ENCODE data around the gene CCKAR.
A peak's percentile ranks its signal among the peaks of the same experiment; 100 is the strongest.

CCKAR gene

GRCh38 chr4:26485684-26486083 is 4.6 kb downstream of the CCKAR start:
- Histone ChIP-seq H3K27ac (ENCODE audit: low read depth, low read length) (no peak overlapping the region), H3K9ac (ENCODE audit: low read length) (no peak overlapping the region), H3K4me1 (ENCODE audit: insufficient read depth, low read length) (peaks cover 37% of the 10 kb centered on the region), H3K4me3 (ENCODE audit: low read depth in 1 of 2, low read length in 2 of 2) (no peak overlapping the region), H3K36me3 (ENCODE audit: insufficient read depth, low read length) (no peaks in the 10 kb centered on the region), H3K27me3 (ENCODE audit: control insufficient read depth in 1 of 2, insufficient read depth in 2 of 2, low read length in 2 of 2) (no peaks in the 10 kb centered on the region), H3K9me3 (ENCODE audit: low read length) (no peaks in the 10 kb centered on the region)

GRCh38 chr4:26484516-26484915 is 5.8 kb downstream of the CCKAR start:
- H3K9me3 ChIP-seq (ENCODE audit: low read length): no peaks in the 10 kb centered on the region

GRCh38 chr4:26484032-26484515 is 6.2 kb downstream of the CCKAR start:
- Histone ChIP-seq H3K27ac (ENCODE audit: low read depth, low read length) (peak overlapping the region; percentile 89), H3K27me3 (ENCODE audit: control insufficient read depth in 1 of 2, insufficient read depth in 2 of 2, low read length in 2 of 2) (no peaks in the 10 kb centered on the region), H3K4me3 (ENCODE audit: low read depth in 1 of 2, low read length in 2 of 2) (no peak overlapping the region), H3K4me1 (ENCODE audit: insufficient read depth, low read length) (peaks cover 42% of the 10 kb centered on the region), H3K9me3 (ENCODE audit: low read length) (no peaks in the 10 kb centered on the region), H3K9ac (ENCODE audit: low read length) (no peak overlapping the region), H3K36me3 (ENCODE audit: insufficient read depth, low read length) (no peaks in the 10 kb centered on the region)

More at GRCh38 chr4:26484516-26484915, 5.8 kb downstream of the CCKAR start:
- Histone ChIP-seq H3K4me1 (ENCODE audit: insufficient read depth, low read length) (peaks cover 37% of the 10 kb centered on the region), H3K4me3 (ENCODE audit: low read depth in 1 of 2, low read length in 2 of 2) (no peak overlapping the region), H3K27me3 (ENCODE audit: control insufficient read depth in 1 of 2, insufficient read depth in 2 of 2, low read length in 2 of 2) (no peaks in the 10 kb centered on the region), H3K27ac (ENCODE audit: low read depth, low read length) (peak overlapping the region; percentile 89), H3K9ac (ENCODE audit: low read length) (no peak overlapping the region), H3K36me3 (ENCODE audit: insufficient read depth, low read length) (no peaks in the 10 kb centered on the region)

- Histone ChIP-seq H3K27me3 (ENCODE audit: control insufficient read depth in 1 of 2, insufficient read depth in 2 of 2, low read length in 2 of 2) (no peaks in the 10 kb centered on the region), H3K9ac (ENCODE audit: low read length) (no peak overlapping the region), H3K4me3 (ENCODE audit: low read depth in 1 of 2, low read length in 2 of 2) (peak overlapping the region in 1 of 2 donors; percentile 32), H3K27ac (ENCODE audit: low read depth, low read length) (peak overlapping the region; percentile 89), H3K9me3 (ENCODE audit: low read length) (no peaks in the 10 kb centered on the region), H3K4me1 (ENCODE audit: insufficient read depth, low read length) (peaks cover 49% of the 10 kb centered on the region), H3K36me3 (ENCODE audit: insufficient read depth, low read length) (no peaks in the 10 kb centered on the region)
These were observed 7.5 kb downstream of the CCKAR start for GRCh38 chr4:26482508-26483462.

- Histone ChIP-seq H3K27me3 (ENCODE audit: control insufficient read depth in 1 of 2, insufficient read depth in 2 of 2, low read length in 2 of 2) (no peaks in the 10 kb centered on the region), H3K36me3 (ENCODE audit: insufficient read depth, low read length) (no peaks in the 10 kb centered on the region), H3K4me1 (ENCODE audit: insufficient read depth, low read length) (peaks cover 37% of the 10 kb centered on the region), H3K4me3 (ENCODE audit: low read depth in 1 of 2, low read length in 2 of 2) (no peak overlapping the region), H3K9me3 (ENCODE audit: low read length) (no peaks in the 10 kb centered on the region), H3K27ac (ENCODE audit: low read depth, low read length) (no peak overlapping the region), H3K9ac (ENCODE audit: low read length) (no peak overlapping the region)
These were observed 12.0 kb downstream of the CCKAR start for GRCh38 chr4:26478330-26478729.

- Histone ChIP-seq H3K27me3 (ENCODE audit: control insufficient read depth in 1 of 2, insufficient read depth in 2 of 2, low read length in 2 of 2) (no peaks in the 10 kb centered on the region), H3K4me3 (ENCODE audit: low read depth in 1 of 2, low read length in 2 of 2) (no peak overlapping the region), H3K27ac (ENCODE audit: low read depth, low read length) (no peak overlapping the region), H3K4me1 (ENCODE audit: insufficient read depth, low read length) (peaks cover 19% of the 10 kb centered on the region), H3K9ac (ENCODE audit: low read length) (no peak overlapping the region), H3K36me3 (ENCODE audit: insufficient read depth, low read length) (no peaks in the 10 kb centered on the region), H3K9me3 (ENCODE audit: low read length) (no peaks in the 10 kb centered on the region)
These were observed 13.7 kb downstream of the CCKAR start for GRCh38 chr4:26476545-26476944.

GRCh38 chr4:26475716-26476115 is 14.6 kb downstream of the CCKAR start:
- no peaks in the 10 kb centered on the region for H3K9me3 ChIP-seq (ENCODE audit: low read length)
- H3K36me3 ChIP-seq (ENCODE audit: insufficient read depth, low read length): no peaks in the 10 kb centered on the region
- no peak overlapping the region for H3K9ac ChIP-seq (ENCODE audit: low read length)
- no peak overlapping the region for H3K27ac ChIP-seq (ENCODE audit: low read depth, low read length)
- no peaks in the 10 kb centered on the region for H3K27me3 ChIP-seq (ENCODE audit: control insufficient read depth in 1 of 2, insufficient read depth in 2 of 2, low read length in 2 of 2)
- H3K4me1 ChIP-seq (ENCODE audit: insufficient read depth, low read length): peaks cover 12% of the 10 kb centered on the region
- H3K4me3 ChIP-seq (ENCODE audit: low read depth in 1 of 2, low read length in 2 of 2): no peak overlapping the region

GRCh38 chr4:26474551-26474950 is 15.7 kb downstream of the CCKAR start:
- Histone ChIP-seq H3K27me3 (ENCODE audit: control insufficient read depth in 1 of 2, insufficient read depth in 2 of 2, low read length in 2 of 2) (no peaks in the 10 kb centered on the region), H3K36me3 (ENCODE audit: insufficient read depth, low read length) (no peaks in the 10 kb centered on the region), H3K4me1 (ENCODE audit: insufficient read depth, low read length) (peaks cover 12% of the 10 kb centered on the region), H3K27ac (ENCODE audit: low read depth, low read length) (no peak overlapping the region), H3K4me3 (ENCODE audit: low read depth in 1 of 2, low read length in 2 of 2) (no peak overlapping the region), H3K9ac (ENCODE audit: low read length) (no peak overlapping the region), H3K9me3 (ENCODE audit: low read length) (no peaks in the 10 kb centered on the region)

GRCh38 chr4:26473893-26474292 is 16.4 kb downstream of the CCKAR start:
- Histone ChIP-seq H3K36me3 (ENCODE audit: insufficient read depth, low read length) (no peaks in the 10 kb centered on the region), H3K4me1 (ENCODE audit: insufficient read depth, low read length) (peaks cover 6% of the 10 kb centered on the region), H3K27me3 (ENCODE audit: control insufficient read depth in 1 of 2, insufficient read depth in 2 of 2, low read length in 2 of 2) (no peaks in the 10 kb centered on the region), H3K4me3 (ENCODE audit: low read depth in 1 of 2, low read length in 2 of 2) (no peak overlapping the region), H3K9me3 (ENCODE audit: low read length) (no peaks in the 10 kb centered on the region), H3K9ac (ENCODE audit: low read length) (no peak overlapping the region), H3K27ac (ENCODE audit: low read depth, low read length) (no peak overlapping the region)

- no peaks in the 10 kb centered on the region for H3K9me3 ChIP-seq (ENCODE audit: low read length)
- no peak overlapping the region for H3K9ac ChIP-seq (ENCODE audit: low read length)
- H3K36me3 ChIP-seq (ENCODE audit: insufficient read depth, low read length): no peaks in the 10 kb centered on the region
- no peak overlapping the region for H3K4me3 ChIP-seq (ENCODE audit: low read depth in 1 of 2, low read length in 2 of 2)
- H3K4me1 ChIP-seq (ENCODE audit: insufficient read depth, low read length): no peaks in the 10 kb centered on the region
- H3K27me3 ChIP-seq (ENCODE audit: control insufficient read depth in 1 of 2, insufficient read depth in 2 of 2, low read length in 2 of 2): no peaks in the 10 kb centered on the region
- H3K27ac ChIP-seq (ENCODE audit: low read depth, low read length): no peak overlapping the region
These were observed 18.4 kb downstream of the CCKAR start for GRCh38 chr4:26471890-26472289.

- no peaks in the 10 kb centered on the region for H3K27me3 ChIP-seq (ENCODE audit: control insufficient read depth in 1 of 2, insufficient read depth in 2 of 2, low read length in 2 of 2)
- no peaks in the 10 kb centered on the region for H3K9me3 ChIP-seq (ENCODE audit: low read length)
- H3K4me1 ChIP-seq (ENCODE audit: insufficient read depth, low read length): no peaks in the 10 kb centered on the region
These were observed 21.3 kb downstream of the CCKAR start for GRCh38 chr4:26468977-26469376.

More at GRCh38 chr4:26468977-26469376, 21.3 kb downstream of the CCKAR start:
- no peaks in the 10 kb centered on the region for H3K36me3 ChIP-seq (ENCODE audit: insufficient read depth, low read length)
- H3K4me3 ChIP-seq (ENCODE audit: low read depth in 1 of 2, low read length in 2 of 2): no peak overlapping the region
- no peak overlapping the region for H3K27ac ChIP-seq (ENCODE audit: low read depth, low read length)
- H3K9ac ChIP-seq (ENCODE audit: low read length): no peak overlapping the region

Data from muscle layer of colon (tissue), 2 donors.